ENCODE data around the gene ST8SIA2.
"Not testable (repeated sequence)": the region's sequence is repeated elsewhere in the genome, so short reads cannot be mapped to it uniquely, and the experiment has no call there.

ST8SIA2 gene

DNA sequence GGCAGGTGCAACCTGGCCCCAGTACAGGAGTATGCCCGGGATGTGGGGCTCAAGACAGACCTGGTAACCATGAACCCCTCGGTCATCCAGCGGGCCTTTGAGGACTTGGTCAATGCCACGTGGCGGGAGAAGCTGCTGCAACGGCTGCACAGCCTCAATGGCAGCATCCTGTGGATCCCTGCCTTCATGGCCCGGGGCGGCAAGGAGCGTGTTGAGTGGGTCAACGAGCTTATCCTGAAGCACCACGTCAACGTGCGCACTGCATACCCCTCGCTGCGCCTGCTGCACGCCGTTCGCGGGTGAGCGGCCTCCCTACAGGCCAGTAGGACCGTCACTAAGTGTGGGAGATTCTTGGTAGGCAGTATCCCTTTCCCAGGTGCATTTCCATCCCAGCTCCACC, 51.0 kb downstream of the ST8SIA2 start:
- no peak for FAIRE-seq

DNA sequence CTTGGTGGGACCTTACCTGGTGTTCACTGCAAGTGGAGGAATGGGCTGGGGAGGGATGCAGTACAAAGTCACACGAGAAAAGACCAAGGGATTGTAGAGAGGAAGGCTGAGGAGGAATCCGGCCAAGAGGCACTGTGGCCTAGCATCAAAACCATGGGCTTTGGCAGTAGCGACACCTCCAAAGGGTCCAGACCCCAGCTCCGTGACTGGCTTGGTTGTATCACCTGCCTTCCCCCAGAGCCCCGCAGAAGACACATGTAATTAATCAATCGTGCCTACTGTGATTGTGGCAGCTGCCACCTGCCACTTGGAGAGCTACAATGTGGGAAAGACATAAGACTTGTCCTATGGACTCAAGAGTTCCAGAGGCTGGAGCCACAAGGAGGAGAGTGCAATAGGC, 54.7 kb downstream of the ST8SIA2 start:
- no peak for FAIRE-seq

DNA sequence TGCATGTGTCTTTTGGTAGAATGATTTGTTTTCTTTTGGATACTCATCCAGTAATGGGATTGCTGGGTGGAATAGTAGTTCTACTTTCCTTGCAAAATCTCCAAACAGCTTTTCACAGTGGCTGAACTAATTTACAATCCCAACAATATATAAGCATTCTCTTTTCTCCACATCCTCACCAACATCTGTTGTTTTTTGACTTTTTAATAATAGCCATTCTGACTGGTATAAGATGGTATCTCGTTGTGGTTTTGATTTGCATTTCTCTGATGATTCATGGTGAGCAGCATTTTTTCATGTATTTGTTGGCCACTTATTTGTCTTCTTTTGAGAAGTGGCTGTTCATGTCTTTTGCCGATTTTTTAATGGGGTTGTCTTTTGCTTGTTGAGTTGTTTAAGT, 55.8 kb downstream of the ST8SIA2 start:
- no peak for FAIRE-seq

DNA sequence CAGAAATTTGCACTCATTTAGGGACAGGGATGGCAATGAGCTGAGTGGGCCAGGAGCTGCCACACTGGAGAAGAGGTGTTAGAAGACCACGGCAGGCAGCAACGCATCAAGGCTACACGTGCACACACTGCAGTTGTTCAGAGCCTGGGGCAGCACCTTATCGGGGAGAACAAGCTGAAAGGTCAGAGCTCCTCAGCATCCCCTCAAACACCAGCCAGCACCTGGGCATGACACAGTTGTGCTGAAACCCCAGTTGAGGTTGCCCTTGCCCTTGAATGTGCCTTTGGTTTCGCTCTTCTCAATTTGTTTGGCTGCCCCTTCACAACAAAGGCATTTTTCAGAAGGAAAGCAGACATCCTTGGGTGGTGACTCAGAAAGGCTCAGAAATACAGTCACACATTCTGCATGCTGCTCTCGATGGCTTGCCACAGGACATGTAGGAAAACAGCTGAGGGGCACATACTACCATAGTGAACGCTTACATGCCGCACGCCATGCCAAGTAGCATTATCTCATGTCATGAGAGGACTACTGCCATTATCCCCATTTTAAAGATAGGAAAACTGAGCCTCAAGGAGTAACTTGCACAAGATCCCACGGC, 57.6 kb downstream of the ST8SIA2 start:
- no peak for FAIRE-seq

DNA sequence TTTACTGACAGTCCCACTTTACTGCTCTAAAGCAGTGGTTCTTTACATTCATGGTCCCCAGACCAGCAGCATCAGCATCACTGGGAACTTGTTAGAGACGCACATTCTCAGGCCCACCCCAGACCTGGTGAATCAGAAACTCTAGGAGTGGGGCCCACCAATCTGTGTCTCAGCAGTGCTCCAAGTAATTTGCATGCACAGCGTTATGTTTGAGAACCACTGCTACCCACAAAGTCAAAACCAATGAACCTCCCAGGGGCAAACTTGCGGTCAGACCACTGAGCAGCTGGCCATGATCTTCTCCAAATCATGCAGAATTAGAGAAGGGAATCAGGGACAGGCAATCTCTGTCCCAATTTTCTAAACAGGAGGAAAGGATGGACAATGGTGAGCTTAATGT, 58.5 kb downstream of the ST8SIA2 start:
- no peak for FAIRE-seq

DNA sequence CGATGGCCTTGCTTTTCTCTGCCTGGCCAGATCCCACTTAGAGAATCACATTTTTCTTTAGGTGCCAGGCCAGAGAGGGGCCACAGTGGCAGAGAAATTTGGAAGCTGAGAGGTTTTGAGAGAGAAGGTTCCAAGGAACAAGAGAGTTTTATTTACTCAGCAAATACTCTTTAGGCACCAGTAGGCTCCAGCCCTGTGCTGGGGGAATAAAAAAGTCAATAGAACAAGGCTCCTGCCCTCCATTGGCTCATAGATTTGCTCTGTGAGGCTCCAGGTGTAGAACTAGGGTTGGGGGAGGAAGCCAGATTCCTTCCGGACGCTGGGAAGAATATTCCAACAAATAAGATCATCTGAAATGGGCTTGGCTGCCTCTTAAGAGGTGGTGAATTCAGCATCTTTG, 59.9 kb downstream of the ST8SIA2 start:
- FAIRE-seq, result no peak

DNA sequence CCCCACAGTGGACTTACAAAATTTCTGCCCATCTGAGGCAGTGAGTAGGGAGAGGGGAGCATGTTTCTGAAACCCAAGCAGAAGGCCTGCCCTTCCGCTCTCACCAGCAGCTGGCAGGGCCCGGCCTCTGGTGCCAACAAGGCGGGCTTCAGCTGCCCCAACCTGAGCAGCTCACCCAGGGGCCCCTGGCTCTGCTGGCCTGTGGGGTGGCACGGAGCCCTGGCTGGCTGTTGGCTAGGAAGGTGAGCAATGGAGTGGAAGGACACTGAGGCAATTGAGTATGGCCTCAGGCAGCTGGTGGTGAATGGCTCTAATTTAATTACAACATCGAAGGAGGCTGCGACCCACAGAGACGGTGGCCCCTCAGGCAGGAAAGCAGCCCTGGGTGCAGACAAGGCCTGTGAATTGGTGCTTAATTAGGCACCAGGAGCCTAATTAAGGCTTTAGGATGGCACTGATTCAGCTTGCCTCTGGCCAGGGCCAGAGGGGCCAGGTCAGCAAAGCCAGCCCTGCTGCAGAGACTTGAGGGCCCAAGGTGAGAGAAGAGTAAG, 60.9 kb downstream of the ST8SIA2 start:
- FAIRE-seq, result no peak

DNA sequence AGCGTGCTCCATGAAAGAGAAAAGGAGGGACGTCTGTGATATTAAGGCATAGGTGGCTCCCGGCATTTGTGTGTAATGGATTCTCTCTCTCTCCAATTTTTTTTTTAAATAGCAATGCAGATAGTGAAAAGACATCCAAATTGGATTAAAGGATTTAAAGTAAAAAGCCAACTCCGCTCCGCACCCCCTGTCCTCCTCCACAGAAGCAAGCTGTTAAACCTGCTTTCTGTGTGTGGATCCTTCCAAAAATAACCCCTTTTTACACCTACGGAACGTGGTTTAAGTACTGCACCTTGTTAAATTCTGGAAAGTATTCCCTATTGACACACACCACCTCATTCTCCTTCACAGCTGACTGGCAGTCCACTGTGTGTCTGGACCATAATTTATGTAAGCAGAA, 61.6 kb downstream of the ST8SIA2 start:
- FAIRE-seq, result no peak

DNA sequence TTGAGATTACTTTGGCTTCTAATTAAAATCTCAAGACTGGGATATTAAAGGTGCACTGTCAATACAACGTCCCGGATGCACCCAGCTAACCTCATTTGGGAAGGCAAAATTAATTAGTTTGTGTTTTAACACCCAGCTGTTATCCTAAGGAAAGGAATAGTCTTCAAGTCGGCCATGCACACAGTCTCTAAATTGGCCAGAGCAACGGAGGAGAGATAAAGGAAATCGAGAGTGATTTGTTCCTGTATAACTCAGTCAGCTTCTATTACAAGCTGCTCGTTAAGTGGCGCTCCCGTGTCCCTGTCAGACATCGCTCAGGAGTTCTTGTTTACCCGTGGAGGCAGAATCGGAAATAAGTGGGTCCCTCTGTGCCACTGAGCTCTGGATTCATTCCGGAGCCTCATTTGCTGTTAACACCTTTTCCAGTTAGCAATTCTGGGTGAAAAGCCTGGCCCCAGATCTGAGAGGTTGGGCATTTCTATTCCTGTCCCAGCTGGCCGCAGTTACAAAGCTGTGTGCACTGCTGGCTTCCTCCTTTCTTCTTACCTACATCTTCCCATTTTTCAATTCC, 63.9 kb downstream of the ST8SIA2 start:
- no peak for FAIRE-seq

DNA sequence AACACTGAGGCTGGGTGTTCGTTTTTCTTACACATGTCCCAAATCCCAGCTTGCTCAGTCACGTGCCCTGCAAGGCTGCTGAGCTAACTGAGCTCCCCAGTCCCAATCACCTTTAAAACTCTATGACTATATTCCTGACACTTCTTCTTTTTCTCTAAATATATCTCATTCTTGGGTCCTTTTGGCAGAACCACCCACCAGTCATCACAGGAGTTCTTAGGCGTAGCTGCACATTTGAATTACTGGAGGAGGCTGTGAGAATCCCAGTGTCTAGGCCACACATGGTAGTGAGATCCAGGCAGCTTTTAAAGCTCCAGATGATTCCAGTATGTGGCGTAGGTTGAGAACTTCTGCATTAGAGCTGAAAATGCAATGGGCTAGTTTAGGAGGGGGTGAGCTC, 66.3 kb downstream of the ST8SIA2 start:
- FAIRE-seq, result no peak

DNA sequence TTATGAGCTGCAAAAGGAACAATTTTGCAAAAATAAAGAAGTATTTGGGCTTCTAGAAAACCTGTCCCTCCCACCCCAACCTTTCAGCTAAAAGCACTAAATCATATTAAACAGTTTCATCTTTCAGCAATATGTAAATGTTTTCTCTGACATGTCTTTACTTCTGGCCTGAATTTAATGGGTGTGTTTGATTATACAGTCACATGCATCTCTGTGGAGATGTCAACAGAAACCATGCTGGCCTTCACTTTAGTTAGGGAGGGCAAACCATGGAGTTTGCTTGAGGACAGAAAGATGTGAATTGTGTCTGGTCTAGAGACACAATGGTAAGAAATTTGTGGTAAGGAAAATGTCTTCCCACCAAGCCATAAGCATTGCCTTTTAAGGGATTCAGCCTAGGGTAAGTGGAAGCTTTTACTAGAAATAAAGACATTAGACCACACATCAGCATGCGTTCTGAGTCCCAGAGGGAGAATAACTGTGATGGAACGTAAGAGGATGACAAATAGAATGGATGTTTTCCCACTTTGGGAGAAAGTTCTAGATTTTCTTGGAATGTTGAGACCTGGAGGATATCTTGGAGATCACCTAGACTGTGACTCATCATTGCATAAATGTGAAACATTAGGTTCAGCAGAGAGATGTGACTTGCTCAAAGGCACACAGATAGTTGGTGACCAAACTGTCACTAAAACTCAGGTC, 68.9 kb downstream of the ST8SIA2 start:
- no peak for FAIRE-seq

DNA sequence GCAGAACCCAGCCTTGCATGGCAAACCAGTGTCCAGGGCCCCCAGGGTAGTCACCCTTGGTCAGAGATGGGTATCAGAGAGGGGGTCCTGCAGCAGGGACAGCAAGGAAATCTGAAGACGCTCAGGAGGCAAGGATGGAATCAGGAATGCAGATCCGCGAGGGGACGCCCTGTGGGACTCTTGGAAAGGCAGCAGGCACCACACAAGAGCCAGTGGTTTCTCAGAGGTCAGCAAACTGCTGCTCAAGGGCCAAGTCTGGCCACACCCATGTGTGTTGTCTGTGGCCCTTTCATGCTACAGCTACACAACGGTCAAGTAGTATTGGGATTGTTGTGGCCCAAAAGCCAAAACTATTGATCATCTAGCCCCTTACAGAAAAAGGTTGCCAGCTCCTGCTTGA, 69.7 kb downstream of the ST8SIA2 start:
- FAIRE-seq, result no peak

DNA sequence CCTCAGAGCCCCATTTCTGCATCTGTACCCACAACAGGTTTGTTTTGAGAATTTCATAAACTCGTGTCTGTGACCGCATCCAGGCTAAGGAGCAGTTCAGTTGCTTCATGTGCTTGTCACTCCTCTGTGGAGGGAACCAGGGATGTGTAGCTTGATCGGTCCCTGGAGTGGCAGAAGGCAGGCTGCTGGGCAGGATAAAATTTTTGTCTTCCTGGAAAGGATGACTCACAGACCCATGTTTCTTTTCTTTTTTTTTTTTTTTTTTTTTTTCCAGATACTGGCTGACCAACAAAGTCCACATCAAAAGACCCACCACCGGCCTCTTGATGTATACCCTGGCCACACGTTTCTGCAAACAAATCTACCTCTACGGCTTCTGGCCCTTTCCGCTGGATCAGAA, 70.1 kb downstream of the ST8SIA2 start:
- no peak for FAIRE-seq

DNA sequence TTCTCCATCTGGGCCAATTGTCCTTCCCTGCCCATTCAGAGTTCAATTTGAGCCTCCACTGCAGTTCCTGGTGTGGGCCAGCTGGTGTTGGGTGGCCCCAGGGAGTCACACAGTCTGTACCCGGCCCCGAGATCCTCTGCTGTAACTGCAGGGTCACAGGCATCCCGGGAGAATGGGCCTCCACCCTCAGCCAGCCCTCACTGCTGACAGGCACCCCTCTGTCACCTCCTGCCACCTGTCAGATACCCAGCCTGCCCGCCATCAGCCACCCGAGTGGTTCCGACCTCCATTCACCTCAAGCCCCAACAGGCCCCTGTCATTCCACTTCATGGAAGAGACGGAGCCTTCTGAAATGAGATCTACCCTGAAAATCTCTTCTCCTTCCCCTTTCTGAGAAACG, 73.2 kb downstream of the ST8SIA2 start:
- FAIRE-seq, result no peak

DNA sequence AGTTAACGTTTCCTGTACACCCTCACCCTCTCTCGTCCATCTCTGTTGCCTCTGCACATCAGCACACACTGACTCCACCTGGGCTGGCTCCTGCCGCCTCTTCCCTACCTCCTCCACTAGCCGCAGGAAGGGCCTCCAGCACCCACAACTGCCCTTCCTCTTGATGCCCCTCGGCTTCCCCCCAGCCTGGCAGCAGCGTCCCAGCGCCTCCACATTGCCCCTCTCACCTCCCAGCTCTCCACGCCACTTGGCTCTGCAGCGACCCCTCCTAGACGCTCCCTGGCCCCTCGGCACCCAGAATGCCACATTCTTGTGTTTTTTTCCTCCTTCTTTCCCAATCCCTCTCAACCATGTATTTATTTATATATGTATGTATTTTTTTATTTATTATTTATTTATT, 73.6 kb downstream of the ST8SIA2 start:
- no peak for FAIRE-seq

DNA sequence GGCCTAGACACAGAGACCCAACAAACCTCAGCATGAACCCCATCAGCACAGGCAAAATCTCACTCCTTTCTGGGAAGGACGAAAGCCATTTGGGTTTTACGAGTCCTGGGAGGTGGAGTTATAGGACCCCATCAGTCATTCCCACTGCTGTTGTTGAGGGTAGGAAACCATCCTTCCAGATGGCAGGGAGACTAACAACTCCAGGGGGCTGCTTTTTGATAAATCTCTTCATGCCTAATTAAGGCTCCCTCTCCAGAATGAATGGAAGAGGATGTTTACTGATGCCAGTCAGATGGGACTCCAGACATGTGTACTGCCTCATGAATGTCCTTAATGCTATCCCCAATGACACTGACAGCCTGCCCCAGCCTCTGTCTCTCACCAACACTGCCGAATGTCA, 75.3 kb downstream of the ST8SIA2 start:
- FAIRE-seq, result no peak

DNA sequence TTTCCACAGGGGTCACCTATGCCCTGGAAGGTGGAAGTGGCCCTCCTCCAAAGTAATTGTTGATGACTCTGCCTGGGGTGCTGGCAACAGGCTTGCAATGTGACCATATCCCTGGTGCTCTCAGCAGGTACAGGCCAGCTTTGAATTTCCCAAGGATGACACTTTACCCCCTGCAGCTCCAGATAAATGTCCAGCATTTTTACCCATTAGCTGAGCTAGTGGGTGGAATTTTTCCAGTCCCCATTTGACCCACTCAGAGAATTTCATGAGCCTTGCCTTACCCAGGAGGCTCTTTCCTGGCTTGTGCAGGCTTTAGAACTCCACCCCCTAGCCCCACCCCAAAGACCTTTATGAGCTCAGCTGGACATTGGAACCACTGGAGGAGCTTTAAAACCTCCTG, 77.6 kb downstream of the ST8SIA2 start:
- FAIRE-seq, result no peak

DNA sequence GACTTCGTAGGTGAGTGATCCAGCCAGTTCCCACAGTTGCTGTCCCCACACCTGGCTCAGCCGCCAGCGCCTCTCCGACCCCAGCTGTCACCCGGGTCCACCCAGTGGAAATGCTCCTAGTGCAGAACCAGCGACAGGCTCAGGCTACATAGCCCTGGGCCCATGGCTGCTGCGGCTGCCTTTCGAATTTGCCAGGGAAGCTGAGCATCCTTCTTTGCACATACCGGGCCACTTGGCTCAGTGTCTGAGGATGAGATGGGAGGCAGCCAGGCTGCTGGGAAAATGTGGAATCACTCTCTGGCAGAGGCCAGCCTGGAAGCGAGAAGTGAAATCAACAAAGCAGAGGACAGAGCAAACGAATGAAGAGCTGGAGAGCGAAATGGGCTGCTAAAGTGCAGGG, 80.1 kb downstream of the ST8SIA2 start:
- no peak for FAIRE-seq

DNA sequence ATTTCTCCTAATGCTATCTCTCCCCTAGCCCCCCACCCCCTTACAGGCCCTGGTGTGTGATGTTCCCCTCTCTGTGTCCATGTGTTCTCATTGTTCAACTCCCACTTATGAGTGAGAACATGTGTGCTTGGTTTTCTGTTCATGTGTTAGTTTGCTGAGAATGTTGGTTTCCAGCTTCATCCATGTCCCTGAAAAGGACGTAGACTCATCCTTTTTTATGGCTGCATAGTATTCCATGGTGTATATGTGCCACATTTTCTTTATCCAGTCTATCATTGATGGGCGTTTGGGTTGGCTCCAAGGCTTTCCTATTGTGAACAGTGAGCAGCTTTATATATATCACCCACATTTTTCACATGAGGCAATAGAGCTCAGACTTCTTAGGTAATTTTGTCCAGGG, 86.0 kb downstream of the ST8SIA2 start:
- not testable (repeated sequence) for FAIRE-seq

DNA sequence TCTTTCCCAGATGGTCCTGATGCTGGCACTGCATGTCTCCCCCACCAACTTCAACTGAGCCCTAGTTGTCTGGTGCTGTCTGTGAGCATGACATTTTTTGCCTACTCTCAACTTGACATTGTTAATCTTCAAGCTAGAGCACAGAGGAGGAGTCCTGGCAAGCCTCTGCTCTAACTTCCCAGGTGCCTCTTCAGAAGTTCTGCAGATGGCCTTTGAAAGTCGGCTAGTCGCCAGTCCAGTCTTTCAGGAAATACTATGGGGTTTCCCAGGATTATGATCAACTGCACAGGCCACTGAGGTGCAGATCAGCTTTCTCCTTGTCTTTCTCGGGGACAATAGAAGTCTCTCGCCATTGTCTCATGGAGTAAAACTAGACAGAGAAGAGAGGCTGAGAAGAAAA, 86.7 kb downstream of the ST8SIA2 start:
- no peak for FAIRE-seq

DNA sequence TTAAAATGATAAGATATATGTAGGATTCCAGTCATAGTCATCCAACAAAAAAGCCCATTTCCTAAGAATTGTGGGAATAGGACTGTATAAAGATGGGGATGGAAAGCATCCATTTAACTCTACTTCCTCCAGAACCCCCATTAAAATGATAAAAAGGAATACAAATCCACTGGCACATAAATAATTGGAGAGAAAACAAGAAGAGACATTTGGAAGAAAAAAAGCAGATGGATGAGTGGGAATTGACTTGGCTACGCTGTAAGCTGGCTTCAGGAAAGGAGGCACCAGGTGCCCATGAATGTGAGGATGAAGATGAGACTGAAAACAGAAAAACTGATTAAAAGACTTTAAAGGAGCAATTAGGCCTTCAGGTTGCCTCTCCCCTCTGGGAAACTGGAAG, 91.8 kb downstream of the ST8SIA2 start:
- FAIRE-seq, result no peak

DNA sequence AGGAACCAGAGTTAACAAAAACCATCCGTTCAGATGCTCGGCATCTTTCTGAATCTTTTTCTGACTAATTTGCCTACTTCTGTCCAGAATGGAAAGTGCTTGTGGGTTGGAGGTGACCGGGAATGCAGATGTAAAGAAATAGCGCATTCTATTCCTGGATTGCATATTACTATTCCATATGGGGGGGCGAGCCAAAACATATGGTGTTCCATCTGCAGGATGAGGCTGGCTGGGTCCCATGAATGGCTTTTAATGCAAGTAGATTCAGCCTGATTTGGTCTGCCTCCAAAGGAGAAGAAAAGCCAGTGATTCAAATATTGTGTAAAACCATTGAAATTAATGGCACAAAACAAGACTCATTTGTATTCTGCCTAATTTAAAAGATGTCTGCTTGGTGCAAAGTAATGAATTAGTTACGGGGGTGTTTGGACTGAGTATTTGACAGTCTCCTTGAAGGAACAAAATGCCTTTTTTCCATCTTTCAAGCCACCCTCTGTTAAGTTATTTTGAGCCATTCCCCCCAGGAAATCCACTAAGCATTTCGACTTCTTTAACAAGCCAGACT, 99.0 kb downstream of the ST8SIA2 start:
- FAIRE-seq, result no peak

DNA sequence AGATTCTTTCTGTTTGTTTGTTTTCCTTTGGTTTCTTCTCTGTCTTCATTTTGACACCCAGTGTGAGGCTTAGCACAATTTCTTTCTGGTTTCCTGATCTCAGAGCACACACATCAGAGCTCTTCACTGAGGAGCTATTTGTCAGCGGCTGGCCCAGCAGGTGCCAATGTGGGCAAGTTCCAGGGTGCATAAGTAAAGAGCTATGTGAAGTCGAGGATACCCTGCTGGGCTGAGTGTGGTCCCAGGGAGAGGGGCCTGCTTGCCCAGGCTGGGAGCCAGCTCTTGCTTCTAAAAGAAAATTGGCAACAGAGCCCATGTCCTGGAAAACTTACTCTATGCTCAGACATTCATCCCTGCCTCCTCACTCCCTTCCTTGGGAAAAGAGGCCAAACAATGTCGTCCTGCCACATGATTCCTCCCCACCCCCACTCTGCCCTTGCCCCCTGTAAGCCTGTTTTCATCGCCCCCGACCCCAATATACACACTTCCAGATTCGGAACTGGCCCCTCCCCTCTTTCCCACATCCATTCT, 101.2 kb downstream of the ST8SIA2 start:
- no peak for FAIRE-seq

DNA sequence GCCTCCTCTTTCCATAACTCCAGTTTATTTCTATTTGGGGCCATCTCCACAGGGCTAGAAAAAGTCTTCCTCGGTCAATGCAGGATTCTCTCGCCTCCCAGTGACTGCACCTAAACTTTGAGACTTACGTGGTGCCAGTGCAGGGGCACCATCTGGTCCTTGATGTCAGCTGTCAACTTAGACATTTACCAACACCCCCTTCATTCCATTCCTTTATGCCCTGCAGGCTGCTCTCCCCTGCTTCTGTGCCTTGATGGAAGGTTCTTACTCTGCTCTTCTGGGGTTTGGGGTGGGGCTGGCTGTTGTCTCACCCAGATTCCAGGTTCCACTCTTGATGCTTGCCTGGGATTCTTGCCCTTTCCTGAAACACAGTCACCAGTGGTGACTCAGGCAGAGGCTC, 101.8 kb downstream of the ST8SIA2 start:
- no peak for FAIRE-seq

All from colon (tissue), 2 donors.